Measurements from ENCODE around the gene RHBDD1.

- TF ChIP-seq EZH2 (IDR thresholded peaks at IDR 0.05; ENCODE audit: borderline replicate concordance, low read length) (no peak), CTCF (IDR thresholded peaks at IDR 0.05; ENCODE audit: low read length) (no peak)
These were observed 7.7 kb upstream of the RHBDD1 start for GRCh38 chr2:226828191-226828590.
